HG03442 (cell line): ENCODE results near the gene MEN1.
"Not testable (repeated sequence)": the region's sequence is repeated elsewhere in the genome, so short reads cannot be mapped to it uniquely, and the experiment has no call there.

Experiments
- ATAC-seq: cut with Tn5 transposase; IDR thresholded peaks from one replicate; pipeline ENCODE4 v1.9.1; 2021; ENCODE audit warnings: mild to moderate bottlenecking, moderate library complexity; ENCODE audit not compliant: unreplicated experiment

The MEN1 gene

DNA sequence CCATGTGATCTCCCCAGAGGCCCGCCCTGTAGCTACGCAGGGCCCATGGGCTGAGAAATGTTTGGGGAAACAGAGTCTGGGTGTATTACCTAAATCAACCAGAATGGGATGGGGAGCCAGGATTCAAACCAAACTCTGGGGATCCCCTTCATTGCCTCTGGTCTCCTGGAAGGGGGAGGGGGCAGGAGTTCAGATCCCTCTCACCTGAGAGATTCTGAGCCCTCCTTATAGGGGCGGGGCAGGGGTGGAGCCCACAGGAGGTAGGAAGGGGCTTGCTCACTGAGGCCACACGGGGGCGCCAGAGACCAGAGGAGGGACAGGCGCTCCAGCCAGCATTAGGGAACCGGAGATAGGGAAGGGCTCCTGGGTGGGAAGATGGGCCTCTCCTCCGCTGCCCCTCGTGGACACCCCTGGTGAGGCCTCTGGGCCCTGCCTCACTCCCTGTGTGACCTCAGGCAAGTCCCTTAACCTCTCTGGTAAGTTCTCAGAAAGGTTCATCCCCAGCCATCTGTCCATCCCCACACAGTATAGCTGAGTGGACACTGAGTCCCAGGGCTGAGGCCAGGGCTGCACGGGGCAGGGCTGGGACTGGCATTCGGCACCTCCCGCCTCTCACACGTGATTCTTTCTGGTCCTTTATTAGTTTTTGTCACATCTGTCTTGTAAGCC, 36.8 kb upstream of the MEN1 start:
- ATAC-seq = peak; percentile 23

DNA sequence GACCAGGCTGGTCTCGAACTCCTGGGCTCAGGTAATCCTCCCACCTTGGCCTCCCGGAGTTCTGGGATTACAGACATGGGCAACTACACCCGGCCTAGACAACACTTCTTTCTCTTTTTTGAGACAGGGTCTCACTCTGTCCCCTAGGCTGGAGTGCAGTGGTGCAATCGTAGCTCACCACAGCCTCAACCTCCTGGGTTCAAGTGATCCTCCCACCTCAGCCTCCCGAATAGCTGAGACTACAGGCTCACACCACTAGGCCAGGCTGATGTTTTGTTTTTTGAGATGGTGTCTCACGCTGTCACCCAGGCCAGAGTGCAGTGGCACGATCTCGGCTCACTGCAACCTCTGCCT, 35.4 kb upstream of the MEN1 start:
- ATAC-seq = not testable (repeated sequence)

DNA sequence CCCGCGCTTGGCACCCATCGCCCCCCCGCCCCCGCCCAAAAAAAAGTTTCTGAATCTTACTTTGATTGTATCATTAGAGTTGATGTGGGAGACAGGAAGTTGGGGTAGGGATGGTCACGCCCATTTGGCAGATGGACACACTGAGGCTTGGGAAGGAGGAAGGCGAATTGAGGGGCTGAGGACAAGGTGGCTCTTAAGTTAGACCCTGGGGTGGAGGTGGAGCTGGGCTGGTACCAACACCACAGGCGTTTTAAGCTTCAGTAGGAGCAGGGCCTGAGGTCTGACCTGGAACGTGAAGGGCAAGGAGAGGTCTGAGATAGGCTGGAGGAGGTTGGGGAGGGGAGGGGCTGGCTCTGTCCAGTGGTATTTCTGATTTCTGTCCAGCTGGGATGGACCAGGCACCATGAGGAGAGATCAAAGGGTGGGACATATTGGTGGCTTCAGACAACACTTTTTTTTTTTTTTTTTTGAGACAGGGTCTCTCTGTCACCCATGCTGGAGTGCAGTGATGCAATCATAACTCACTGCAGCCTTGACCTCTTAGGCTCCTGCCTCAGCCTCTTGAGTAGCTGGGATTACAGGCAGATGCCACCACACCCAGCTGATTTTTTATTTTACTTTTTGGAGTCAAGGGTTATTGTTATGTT, 34.9 kb upstream of the MEN1 start:
- no peak for ATAC-seq

DNA sequence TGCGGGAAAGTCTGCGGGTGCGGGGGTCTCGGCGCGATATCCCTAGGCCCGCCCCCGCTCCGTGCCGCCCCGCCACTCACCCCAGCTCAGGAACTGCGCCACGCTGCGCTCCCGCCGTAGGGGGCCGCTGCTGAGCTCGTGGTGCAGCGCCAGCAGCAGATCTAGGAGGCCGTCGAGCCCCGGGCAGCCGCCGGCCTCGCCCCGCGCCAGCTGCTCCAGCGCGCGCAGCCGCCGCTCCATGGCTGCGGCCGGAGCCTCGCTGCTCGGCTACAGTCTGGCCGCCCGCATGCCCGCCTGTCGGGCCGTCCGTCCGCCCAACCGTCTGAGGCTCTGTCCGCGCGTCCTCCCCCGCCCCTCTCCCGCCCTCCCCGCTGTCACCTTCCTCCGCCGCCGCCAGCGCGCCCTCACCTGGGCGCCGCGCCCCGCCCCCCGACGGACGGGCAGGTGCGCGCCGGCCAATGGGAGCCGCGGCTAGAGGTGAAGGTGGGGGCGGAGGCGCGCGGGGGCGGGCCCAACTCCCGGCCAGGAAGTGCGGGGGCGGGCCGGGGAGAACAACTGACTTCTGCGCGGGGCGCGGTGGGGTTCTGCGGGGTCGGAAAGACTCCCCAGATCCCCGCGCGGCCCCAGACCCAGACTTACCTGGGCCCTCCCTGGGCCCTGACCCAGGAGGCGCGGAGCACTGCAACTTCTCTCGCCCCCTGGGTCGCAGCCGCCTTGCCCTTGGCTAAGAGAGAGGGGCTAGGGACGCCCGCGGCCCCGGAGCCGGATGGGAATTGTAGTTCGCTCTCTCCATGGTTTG, 34.2 kb upstream of the MEN1 start, which contains the start of gene CDC42BPG:
Gene CDC42BPG (minus strand): TSS at position 324 of the 799 bp plus-strand sequence. CDS start 84 bp downstream, at position 240.
- ATAC-seq = peak; percentile 37

DNA sequence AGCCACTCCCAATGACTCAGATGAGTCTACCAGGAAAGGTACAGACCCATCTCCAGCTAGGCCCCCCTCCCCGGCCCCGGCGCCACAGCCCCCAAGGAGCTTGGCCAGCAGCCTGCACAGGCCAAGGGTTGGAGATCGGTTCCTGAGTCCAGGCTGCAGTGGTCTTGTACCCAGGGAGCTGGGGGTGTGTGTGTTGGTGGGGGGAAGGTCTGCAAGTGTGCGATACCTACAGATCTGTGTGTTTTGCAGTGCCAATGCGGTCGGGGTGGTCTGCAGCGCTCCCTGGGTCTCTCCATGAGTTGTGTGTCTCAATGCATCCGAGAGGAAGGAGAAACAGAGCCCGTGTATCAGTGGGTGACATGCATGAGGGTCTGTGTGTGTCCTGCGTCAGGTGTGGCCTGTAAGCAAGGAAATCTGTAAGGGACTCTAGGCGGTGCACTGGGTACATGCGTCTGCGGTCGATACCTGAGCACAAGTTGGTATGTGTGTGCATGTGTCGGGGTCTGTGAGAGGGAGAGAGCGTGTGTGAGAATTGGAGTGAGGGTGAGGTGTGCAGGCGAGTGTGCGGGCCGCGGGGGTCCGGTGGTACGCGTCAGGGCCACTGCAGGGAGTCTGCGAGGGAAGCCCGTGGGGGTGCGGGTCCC, 33.5 kb upstream of the MEN1 start:
- no peak for ATAC-seq

DNA sequence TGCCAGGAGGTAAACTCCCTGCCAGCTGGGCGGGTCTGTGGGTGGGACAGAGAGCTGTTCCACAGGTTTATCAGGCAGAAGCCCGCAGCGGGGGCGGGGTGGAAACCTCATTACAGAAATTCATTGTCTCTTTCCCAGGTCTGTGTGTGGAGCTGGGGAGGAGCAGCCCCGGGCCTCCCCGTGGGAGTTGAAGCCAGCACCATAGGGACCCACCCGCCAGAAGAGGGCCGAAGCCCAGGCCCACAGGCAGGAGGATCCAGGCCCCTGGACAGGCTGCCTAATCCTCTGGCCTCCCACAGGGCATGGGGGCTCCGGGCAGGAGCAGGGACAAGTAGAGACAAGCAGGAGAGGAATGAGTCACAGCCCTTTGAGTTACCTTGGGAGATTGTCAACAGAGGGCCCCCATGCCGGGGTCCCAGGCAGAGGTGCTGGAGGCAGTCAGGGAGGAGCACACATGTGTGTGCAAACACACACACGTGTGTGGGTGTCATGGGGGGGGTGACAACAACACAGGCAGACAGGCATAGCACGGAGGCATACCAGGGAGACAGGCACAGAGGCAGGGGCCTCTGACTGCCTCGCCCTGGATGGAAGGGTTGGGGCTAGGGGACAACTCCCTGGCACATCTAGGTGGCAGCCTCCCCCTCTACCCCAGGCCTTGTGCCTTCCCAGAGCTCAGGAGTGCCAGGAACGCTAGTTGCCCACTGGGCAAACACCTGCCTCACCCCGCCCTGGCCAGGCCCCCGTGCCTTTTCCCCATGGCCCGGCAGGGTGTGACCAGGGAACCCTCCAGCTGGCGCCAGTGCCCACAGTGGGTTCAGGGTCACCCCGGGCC, 32.7 kb upstream of the MEN1 start:
- ATAC-seq = no peak

DNA sequence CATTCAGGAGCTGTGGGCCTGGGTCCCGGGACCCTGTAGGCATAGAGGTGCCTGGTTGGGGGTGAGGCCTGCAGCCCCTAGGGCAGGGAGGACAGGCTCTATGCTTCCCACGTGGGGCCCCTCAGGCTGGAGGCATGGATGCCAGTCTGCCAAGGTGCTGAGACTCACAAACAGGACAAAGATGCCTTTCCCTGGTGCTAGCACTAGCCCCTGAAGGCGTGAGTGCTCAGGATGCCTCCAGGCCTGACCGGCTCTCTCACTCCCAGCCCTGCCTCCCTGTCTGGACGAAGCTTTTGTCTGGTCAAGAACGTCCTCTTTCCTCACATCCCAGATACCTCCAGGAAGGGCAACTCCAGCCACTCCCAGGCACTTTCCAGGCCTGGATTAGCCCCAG, 32.0 kb upstream of the MEN1 start:
- no peak for ATAC-seq

DNA sequence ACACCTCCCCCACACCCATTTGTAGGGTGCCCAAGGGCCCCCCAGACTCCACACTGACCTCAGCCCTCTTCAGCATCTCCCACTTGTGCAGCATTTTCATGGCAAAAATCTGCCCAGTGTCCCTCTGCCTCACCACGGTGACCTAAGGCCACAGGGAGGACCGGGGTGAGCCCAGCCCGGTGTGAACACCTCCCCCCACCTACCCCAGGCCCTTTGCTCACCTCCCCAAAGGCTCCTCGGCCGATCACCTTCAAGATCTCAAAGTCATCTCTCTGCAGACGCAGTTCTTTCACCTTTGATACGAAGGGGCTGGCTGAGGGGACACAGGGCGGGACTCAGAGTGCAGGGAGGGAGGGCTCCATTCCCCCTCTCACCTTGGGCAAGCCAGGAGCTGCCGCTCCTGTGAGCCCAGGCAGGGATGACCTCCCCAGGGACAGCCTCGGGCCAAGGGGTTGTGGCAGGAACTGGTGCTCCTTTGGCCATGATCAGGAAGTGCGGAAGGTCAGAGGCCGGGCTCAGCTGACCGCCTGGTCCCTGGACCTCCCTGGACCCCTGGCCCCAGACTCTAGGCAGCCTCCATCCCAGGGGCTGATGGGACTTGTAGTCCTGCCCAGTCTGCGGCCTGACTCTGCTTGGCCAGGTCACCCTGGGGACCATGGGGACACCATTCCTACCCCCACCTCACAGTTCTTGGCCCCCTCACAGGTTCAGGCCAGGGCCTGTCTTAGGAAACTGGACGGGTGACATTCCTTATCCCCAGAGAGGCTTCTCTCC, 31.4 kb upstream of the MEN1 start:
- no peak for ATAC-seq

DNA sequence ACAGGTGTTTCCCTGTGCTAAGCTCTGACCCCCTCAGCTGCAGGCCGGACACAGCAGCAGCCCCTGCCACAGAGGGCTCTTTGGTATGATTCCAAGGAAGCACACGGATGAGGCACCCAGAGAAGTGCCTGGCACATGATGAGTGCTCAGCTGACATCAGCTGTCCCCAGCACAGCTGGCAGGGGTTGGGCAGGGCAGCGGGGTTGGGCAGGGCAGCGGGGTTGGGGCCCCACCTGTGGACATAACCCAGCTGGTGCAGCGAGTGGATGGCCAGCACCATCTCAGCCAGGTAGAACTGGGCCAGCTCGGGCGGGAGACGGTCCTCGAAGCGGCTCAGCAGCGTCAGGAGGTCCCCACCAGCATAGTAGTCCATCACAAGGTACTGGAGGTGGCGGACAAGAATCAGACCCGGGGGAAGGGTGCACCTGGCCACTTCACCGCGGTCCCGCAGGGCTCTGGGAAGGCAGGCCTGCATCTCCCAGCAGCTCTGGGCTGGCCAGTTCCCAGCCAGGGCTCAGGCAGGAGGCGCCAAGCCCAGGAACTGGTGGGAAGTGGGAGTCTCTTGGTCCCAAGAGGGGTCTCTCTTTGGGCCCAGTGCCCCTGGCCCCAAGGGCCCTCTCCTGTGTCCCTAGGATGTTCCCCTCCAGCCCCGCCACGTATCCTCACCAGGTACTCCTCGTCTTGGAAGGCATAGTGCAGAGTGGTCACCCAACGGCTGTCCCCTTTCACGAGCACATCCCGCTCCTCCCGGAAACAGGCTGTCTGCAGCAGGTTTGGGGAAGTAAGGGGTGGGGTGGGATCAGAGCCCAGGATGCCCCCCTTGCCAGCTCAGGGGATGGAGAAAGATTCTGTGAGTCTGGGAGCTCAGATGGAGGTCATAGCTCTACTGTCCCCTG, 29.8 kb upstream of the MEN1 start:
- ATAC-seq = no peak

DNA sequence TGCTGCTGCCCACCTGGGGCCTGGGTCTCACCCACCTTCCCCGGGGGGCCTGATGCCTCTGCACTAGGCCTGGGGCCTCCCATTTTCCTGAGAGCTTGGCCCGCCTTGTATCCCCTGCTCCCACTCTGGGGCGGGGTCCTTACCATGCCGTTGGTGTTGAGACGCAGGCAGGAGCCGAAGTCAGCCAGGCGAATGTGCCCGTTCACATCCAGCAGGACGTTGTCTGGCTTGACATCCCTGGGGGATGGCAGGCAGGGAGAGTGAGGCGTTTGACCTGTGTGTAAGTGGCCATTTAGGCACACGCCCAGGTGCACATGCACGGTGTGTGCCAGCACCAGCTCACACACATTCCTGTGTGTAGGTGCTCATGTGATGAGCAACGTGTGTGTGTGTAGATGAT, 29.0 kb upstream of the MEN1 start:
- no peak for ATAC-seq

DNA sequence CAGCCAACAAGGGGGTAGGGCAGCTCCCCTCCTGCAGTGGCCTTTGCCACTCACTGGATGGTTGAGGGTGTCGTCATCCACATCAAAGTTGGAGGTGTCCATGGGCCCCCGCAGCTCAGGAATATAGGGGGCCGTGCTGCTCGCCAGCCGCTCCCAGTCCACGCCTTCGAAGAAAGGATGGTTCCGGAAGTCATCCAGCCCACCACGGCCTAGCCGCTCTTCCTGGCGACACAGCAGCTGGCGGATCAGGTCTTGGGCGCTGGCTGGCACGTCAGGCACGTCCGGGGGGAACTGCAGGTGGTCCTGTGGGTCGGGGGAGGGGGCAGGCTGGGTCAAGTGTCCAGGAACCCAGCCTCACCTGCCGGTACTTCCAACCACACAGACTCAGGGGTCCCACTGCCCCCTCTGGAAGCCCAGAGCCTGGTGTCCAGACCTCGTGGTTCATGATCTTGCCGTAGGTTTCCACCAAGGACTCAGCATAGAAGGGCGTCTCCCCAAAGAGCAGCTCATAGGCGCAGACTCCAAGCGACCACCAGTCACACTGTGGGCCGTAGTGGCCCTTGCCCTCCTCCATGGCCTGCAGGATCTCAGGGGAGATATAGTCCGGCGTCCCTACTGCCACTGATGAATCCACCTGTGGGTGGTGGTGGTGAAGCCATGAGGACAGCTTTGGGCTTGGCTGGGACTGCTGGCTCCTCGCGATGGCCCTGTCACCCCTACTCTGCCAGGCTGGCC, 28.4 kb upstream of the MEN1 start:
- no peak for ATAC-seq

DNA sequence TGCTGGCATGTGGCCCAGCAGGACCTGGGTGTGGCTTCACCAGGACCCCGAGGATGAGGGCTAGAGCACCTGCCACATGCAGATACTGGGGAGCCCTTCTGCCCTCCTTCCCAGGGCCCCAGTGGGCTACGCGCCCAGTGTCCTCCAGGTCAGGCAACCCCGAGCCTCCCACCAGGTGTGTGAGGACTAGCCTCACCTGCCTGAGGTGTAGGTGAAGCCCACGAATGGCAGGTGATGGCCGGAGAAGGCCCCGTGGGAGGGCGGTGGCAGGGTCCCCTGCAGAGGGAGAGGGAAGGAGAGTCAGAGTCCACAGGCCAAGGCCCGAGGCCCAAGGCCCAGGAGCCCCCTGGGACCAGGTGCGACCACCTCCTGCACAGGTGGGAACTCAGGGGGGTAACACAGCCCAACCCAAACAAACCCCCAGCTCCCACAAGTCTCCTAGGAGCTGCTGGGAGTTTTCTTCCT, 27.6 kb upstream of the MEN1 start:
- no peak for ATAC-seq

DNA sequence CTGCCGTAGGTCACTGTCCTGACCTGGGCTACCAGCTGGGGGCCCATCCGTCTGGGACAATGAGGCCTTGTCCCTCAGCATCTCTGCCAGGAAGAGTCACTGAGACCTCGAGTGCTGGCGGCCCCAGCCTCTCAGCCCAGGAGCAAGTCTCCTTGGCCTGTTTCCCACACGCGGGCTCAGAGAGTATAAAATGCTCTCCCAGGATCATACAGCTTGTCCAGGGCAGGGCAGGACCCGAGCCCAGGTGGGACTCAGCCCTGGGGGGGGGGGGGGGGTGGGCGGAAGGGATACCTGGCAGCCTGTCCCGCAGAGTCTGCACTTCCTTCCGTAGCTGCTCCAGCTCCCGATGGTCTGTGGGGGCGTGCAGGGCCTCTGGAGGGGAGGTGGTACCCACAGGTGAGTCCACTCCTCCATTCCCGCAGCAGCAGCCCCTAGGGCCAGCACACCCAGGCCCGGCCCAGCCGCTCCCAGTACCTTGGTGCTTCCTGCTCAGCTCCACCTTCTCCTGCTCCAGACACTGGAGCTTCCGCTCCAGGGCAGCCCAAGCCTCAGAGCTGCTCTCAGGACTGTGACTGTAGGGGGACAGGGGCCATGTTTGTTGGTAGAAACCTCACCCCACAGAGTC, 26.2 kb upstream of the MEN1 start:
- ATAC-seq = no peak

DNA sequence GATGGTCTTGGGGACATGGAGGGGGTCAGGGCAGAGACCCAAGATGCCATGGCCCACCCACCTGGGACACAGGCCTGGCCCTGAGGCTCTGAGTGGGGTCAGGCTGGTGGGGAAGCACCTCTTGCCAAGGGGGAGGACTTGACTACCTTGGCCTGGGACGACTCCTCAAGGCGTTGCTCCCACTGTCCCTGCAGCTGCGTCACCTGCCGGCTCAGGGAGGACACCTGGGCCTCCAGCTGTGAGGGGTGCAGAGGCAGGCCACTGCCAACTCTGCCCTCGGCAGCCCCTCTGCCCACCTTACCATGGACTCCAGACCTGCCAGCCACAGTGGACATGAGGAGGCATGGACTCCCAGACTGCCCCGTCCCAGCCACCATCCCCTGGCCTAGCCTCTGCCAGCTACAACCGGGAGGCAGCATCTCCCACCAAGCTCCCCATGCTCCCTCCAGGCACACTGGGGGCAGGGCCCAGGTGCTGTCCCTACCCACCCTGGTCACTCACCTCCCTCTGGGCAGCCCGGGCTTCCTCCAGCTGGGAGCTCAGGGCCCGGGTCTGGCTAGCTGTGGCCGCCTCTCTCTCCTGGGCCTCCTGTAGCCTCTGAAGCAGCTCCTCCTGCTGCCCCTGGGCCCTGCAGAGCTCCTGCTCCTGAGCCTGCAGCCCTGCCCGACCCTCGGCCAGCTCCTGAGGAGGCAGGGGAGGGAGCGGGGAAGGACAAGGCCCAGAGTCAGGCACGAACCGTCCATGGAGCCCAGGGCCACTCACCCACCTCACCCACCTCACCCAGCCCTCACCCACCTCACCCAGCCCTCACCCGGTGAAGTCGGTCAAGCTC, 25.5 kb upstream of the MEN1 start:
- no peak for ATAC-seq

DNA sequence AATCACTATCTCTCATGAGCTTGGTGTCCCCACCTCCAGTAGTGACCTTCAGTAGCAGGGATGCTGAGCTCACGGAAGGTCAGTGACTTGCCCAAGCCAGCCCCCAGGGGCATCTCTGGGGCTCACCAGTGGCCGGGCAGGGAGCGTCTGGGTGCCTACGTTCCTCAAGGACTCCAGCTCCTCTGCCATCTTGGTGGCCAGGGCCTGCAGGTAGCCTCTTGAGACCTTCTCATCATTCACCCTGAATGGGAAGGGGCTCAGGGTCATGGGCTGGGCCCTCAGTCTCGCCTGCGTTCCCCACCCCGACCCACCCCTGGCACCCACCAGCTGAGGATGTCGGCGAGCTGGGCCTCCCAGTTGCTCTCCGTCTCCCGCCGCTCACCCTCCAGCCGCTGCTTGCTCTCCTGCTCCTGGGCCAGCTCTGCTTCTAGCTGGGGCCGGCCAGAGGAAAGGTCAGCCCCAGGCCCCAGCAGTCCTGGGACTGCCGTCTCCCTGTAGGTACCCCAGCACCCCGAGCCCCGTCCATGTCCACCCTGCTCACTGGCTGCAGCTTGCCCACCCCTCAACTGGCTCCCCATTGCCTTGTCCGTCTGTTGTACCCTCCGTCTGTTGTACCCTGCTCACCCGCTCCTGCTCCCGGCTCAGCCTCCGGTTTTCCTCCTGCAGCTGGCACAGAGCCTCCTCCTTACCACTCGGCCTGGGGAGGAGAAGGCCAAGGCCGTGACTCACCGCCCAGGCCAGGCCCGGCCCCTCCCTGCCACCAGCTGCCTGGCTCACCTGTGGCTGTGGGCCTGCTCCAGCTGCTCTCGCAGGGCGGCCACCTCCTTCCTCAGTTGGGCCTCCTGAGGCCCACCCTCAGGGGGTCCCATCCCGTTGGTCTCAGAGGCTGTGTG, 24.6 kb upstream of the MEN1 start:
- no peak for ATAC-seq
